ENCODE data around the gene SMYD3. TPM values are rescaled to one million over a fixed set of nuclear protein-coding genes. Genes with fewer than 3 reads are reported as not detected.
"Not testable (repeated sequence)": the region's sequence is repeated elsewhere in the genome, so short reads cannot be mapped to it uniquely, and the experiment has no call there.

Gene SMYD3
- total RNA-seq, 1 donor from 2014 or later: 22.3 TPM

DNA sequence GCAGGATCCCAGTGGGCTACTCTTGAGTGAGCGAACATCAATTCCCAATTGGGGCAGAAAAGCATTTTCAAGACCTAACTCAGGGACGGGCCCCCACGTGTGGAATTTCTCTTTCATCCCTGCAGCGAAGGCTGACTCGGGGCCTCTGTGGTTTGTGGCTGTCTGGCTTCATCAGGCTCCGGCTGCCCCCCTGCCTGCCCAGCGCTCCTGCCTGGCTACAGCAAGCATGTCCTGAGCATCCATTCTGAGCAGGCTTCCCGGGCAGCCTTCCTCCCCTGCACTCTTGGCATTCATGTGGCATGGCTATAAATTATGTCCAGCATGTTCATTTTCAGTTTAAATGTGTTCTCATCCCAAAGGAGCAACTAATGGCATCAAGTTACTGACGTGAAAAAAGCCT, 764.2 kb downstream of the SMYD3 start:
- no peak overlapping the region for H3K4me3 ChIP-seq
- no peak overlapping the region for H3K27ac ChIP-seq
- no peak for TF ChIP-seq POLR2AphosphoS5 (IDR thresholded peaks at IDR 0.05; ENCODE audit: insufficient read depth in 1 of 2, low read depth in 1 of 2)
- no peak for TF ChIP-seq POLR2A (IDR thresholded peaks at IDR 0.05)
- TF ChIP-seq, protein P1, sequence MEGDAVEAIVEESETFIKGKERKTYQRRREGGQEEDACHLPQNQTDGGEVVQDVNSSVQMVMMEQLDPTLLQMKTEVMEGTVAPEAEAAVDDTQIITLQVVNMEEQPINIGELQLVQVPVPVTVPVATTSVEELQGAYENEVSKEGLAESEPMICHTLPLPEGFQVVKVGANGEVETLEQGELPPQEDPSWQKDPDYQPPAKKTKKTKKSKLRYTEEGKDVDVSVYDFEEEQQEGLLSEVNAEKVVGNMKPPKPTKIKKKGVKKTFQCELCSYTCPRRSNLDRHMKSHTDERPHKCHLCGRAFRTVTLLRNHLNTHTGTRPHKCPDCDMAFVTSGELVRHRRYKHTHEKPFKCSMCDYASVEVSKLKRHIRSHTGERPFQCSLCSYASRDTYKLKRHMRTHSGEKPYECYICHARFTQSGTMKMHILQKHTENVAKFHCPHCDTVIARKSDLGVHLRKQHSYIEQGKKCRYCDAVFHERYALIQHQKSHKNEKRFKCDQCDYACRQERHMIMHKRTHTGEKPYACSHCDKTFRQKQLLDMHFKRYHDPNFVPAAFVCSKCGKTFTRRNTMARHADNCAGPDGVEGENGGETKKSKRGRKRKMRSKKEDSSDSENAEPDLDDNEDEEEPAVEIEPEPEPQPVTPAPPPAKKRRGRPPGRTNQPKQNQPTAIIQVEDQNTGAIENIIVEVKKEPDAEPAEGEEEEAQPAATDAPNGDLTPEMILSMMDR (IDR thresholded peaks at IDR 0.05): no peak
- no peaks in the 10 kb centered on the region for H3K36me3 ChIP-seq
- no peak for DNase-seq (ENCODE audit: extremely low spot score in 2 of 2)
- H3K4me1 ChIP-seq: peaks cover 8% of the 10 kb centered on the region
- intact Hi-C loops (cut with DNase I): no loop called here
- H3K27me3 ChIP-seq: no peaks in the 10 kb centered on the region
- no peaks in the 10 kb centered on the region for H3K9me3 ChIP-seq

DNA sequence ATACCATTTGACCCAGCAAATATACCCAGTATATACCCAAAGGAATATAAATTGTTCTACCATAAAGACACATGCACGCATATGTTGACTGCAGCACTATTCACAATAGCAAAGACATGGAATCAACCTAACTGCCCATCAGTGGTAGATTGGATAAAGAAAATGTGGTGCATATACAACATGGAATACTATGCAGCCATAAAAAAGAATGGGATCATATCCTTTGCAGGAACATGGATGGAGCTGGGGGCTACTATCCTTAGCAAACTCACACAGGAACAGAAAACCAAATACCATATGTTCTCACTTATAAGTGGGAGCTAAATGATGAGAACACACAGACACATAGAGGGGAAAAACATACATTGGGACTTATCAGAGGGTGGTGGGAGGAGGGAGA, 766.7 kb downstream of the SMYD3 start:
- H3K4me1 ChIP-seq; H3K4me3 ChIP-seq; H3K27me3 ChIP-seq; DNase-seq (ENCODE audit: extremely low spot score in 2 of 2); H3K9me3 ChIP-seq; intact Hi-C loops (cut with DNase I); H3K27ac ChIP-seq; H3K36me3 ChIP-seq: not testable (repeated sequence)

DNA sequence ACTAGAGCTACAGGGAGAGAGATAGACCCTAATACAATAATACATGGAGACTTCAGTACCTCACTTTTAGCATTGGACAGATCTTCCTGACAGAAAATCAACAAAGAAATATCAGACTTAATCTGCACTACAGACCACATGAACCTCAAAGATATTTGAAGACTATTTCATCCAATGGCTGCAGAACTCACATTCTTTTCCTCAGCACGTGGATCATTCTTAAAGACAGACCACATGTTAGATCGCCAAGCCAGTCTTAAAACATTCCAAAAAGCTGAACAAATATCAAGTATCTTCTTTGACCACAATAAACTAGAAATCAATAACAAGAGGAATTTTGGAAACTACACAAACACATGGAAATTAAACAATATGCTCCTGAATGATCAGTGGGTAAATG, 776.3 kb downstream of the SMYD3 start:
- no peaks in the 10 kb centered on the region for H3K9me3 ChIP-seq
- no peak overlapping the region for H3K27ac ChIP-seq
- DNase-seq (ENCODE audit: extremely low spot score in 2 of 2): no peak
- no peak for TF ChIP-seq POLR2A (IDR thresholded peaks at IDR 0.05)
- TF ChIP-seq POLR2AphosphoS5 (IDR thresholded peaks at IDR 0.05; ENCODE audit: insufficient read depth in 1 of 2, low read depth in 1 of 2): no peak
- TF ChIP-seq, protein P1 (IDR thresholded peaks at IDR 0.05): no peak
- H3K27me3 ChIP-seq: no peaks in the 10 kb centered on the region
- H3K36me3 ChIP-seq: no peaks in the 10 kb centered on the region
- no peak overlapping the region for H3K4me3 ChIP-seq
- no peaks in the 10 kb centered on the region for H3K4me1 ChIP-seq
- intact Hi-C loops (cut with DNase I): no loop called here

DNA sequence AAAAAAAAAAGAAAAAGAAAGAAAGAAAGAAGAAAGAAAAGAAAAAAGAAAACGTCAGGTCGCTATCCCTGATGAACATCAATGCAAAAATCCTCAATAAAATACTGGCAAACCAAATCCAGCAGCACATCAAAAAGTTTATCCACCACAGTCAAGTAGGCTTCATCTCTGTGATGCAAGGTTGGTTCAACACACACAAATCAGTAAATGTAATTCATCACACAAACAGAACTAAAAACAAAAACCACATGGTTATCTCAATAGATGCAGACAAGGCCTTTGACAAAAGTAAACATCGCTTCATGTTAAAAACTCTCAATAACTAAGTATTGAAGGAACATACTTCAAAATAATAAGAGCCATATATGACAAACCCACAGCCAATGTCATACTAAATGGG, 779.0 kb downstream of the SMYD3 start:
- DNase-seq (ENCODE audit: extremely low spot score in 2 of 2); H3K36me3 ChIP-seq; H3K4me1 ChIP-seq; H3K9me3 ChIP-seq; H3K4me3 ChIP-seq; H3K27ac ChIP-seq; intact Hi-C loops (cut with DNase I); H3K27me3 ChIP-seq: not testable (repeated sequence)

DNA sequence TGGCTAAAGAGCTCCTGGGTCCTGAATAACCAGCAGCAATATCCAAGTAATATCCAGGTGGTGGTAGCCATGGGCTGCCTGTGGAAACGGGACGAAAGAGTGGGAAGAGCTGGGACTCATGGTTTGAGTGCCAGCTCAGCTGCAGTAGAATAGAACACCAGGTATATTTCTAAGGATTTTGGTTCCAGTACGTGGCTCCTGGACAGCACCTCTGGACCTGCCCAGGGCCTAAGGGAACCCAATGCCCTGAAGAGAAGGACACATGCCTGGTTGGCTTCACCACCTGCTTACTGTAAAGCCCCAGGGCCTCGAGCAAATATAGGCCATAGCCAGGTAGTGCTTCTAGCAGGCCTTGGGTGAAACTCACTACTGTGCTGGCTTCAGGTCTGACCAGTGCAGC, 785.6 kb downstream of the SMYD3 start:
- H3K36me3 ChIP-seq: no peaks in the 10 kb centered on the region
- no peaks in the 10 kb centered on the region for H3K9me3 ChIP-seq
- DNase-seq (ENCODE audit: extremely low spot score in 2 of 2): no peak
- no peak overlapping the region for H3K4me3 ChIP-seq
- intact Hi-C loops (cut with DNase I): no loop called here
- H3K27ac ChIP-seq: no peak overlapping the region
- no peaks in the 10 kb centered on the region for H3K27me3 ChIP-seq
- TF ChIP-seq, protein P1 (IDR thresholded peaks at IDR 0.05): no peak
- TF ChIP-seq POLR2AphosphoS5 (IDR thresholded peaks at IDR 0.05; ENCODE audit: insufficient read depth in 1 of 2, low read depth in 1 of 2) (no peak), POLR2A (IDR thresholded peaks at IDR 0.05) (no peak)
- no peaks in the 10 kb centered on the region for H3K4me1 ChIP-seq

DNA sequence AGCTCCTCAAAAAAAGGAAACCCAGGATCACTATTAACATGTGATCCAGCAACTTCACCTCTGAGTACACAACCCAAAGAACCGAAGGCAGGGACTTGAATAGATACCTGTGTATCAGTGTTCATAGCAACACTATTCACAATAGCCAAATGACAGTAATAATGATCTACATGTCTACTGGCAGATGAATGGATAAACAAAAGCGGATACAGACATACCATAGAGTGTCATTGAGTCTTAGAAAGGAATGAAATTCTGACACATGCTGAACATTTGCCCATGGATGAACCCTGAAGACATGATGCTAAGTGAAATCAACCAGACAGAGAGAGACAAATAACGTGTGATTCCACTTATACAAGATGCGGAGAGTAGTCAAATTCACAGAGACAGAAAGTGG, 788.1 kb downstream of the SMYD3 start:
- intact Hi-C loops (cut with DNase I): no loop called here
- Histone ChIP-seq H3K36me3 (no peaks in the 10 kb centered on the region), H3K27me3 (no peaks in the 10 kb centered on the region), H3K4me3 (no peak overlapping the region), H3K27ac (no peak overlapping the region), H3K9me3 (no peaks in the 10 kb centered on the region), H3K4me1 (peaks cover 13% of the 10 kb centered on the region)
- DNase-seq (ENCODE audit: extremely low spot score in 2 of 2): no peak
- TF ChIP-seq POLR2A (IDR thresholded peaks at IDR 0.05) (no peak), POLR2AphosphoS5 (IDR thresholded peaks at IDR 0.05; ENCODE audit: insufficient read depth in 1 of 2, low read depth in 1 of 2) (no peak)
- TF ChIP-seq, protein P1 (IDR thresholded peaks at IDR 0.05): no peak
